Left kidney (tissue), 2 donors: Measurements from ENCODE around the gene TRAPPC4. TPM values are rescaled to one million over a fixed set of nuclear protein-coding genes. Genes with fewer than 3 reads are reported as not detected.
"Not testable (repeated sequence)": the region's sequence is repeated elsewhere in the genome, so short reads cannot be mapped to it uniquely, and the experiment has no call there.

Source experiments
- DNase-seq: peaks from one replicate; pipeline ENCODE4 v3.0.0-alpha.2; 2013
- polyA plus RNA-seq: library from polyadenylated mRNA; unstranded; fragments of 120-200 nt; gene quantifications from one replicate; pipeline ENCODE4 v1.2.1, GENCODE V29; 2013; ENCODE audit not compliant: insufficient read length

TRAPPC4 gene
- polyA plus RNA-seq, 1 donor: 87.6 TPM

DNA sequence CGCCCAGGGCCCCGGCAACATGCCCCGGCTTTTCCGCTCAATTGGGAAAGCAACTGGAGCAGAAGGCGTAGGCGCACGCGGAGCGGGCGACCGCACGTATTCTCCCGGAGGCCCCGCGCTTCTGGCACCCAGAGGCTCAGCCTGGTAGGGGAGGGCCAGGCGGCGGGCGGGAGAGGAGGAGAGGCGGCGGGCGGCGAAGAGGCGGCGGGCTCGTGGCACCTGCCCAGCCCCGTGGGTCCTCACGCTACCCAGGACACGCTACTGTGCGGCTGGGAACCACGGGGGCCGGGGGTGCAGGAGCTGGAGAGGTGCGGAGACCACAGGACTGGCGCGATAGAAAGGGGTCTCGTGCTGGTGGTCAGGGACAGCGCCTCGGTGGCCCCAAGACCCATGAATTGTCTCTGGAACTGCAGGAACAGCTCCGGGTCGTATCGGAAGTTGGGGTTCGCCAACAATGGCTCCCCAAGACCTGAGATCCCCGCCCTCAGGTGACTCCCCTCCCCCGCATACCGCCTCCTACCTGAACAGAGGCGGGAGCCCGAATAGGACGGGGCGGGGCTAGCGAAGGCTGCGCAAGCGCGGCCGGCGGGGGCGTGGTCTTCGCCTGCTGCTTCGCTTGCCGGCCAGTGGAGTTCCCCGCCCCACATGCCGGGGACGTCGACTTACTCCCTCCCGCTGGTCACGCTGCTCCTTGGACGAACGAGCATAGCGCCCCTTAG, 11.9 kb downstream of the TRAPPC4 start, which contains the start of gene SLC37A4:
TSS of gene SLC37A4 (minus strand) at position 549 of the 719 bp plus-strand sequence.
- DNase-seq: peak; percentile 96

- DNase-seq: no peak
Observed at GRCh38 chr11:119031912-119032280, 13.3 kb downstream of the TRAPPC4 start.

DNA sequence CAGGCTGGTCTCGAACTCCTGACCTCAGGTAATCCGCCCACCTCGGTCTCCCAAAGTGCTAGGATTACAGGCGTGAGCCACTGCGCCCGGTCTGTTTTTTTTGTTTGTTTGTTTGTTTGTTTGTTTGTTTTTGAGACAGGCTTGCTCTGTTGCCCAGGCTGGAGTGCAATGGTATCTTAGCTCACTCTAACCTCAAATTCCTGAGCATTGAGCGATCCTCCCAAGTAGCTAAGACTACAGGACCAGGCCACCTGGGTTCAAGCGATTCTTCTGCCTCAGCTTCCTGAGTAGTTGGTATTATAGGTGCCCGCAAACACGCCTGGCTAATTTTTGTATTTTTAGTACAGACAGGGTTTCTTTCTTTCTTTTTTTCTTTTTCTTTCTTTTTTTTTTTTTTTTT, 14.9 kb downstream of the TRAPPC4 start:
- not testable (repeated sequence) for DNase-seq

DNA sequence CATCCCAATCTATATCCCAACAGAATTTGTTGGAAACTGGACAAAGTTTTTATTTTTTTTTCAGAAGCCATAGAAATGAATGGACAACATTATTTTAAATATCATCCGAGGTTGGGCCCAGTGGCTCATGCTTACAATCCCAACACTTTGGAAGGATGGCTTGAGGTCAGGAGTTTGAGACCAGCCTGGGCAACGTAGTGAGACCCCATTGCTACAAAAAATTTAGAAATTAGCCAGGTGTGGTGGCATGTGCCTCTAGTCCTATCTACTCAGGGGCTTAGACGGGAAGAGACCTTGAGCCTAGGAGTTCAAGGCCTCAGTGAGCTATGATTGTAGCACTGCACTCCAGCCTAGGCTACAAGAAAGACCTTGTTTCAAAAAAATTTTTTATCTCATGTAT, 16.2 kb downstream of the TRAPPC4 start:
- DNase-seq: no peak

- no peak for DNase-seq
Observed at GRCh38 chr11:119038884-119039283, 20.3 kb downstream of the TRAPPC4 start.

DNA sequence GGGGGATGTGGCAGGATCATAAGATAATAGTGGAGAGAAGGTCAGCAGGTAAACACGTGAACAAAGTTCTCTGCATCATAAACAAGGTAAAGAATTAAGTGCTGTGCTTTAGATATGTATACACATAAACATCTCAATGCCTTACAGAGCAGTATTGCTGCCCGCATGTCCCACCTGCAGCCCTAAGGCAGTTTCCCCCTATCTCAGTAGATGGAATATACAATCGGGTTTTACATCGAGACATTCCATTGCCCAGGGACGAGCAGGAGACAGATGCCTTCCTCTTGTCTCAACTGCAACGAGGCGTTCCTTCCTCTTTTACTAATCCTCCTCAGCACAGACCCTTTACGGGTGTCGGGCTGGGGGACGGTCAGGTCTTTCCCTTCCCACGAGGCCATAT, 20.9 kb downstream of the TRAPPC4 start:
- DNase-seq: not testable (repeated sequence)

- no peak for DNase-seq
Observed at GRCh38 chr11:119041821-119042514, 23.4 kb downstream of the TRAPPC4 start.

DNA sequence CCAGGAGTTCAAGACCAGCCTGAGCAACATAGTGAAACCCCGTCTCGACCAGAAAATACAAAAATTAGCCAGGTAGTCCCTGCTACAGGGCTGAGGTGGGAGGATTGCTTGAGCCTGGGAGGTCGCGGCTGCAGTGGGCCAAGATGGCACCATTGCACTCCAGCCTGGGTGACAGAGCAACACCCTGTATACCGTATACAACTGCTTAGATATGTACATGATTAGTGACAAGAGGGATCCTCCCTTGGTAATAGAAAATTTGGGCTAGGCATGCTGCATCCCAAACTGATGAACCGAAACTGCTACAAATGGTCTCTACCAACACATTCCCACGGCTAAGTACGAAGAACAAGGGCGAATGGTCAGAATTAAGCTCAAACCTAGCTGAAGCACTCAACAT, 24.4 kb downstream of the TRAPPC4 start:
- no peak for DNase-seq

DNA sequence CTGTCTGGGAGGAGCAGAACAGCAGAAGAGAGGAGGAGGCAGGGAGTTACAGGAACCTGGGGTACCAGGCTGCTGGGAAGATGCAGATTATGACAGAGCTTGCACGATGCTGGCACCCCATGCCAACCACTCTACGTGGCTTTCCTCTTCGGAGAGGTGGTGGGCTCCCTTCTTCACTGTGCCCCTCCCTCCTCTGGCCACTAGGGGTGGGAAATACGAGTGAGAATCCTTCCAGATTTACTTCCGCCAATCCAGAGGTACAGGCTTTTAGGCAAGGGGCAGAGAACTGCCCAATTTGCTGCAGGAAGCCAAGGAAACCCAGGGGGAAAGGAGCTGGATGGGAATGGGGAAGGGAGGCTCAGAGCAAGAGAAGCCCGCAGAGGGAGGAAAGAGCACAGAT, 26.1 kb downstream of the TRAPPC4 start:
- no peak for DNase-seq

- DNase-seq: no peak
Observed at GRCh38 chr11:119046489-119046888, 27.9 kb downstream of the TRAPPC4 start.

GRCh38 chr11:119047205-119047604, 28.6 kb downstream of the TRAPPC4 start:
- DNase-seq: no peak

DNA sequence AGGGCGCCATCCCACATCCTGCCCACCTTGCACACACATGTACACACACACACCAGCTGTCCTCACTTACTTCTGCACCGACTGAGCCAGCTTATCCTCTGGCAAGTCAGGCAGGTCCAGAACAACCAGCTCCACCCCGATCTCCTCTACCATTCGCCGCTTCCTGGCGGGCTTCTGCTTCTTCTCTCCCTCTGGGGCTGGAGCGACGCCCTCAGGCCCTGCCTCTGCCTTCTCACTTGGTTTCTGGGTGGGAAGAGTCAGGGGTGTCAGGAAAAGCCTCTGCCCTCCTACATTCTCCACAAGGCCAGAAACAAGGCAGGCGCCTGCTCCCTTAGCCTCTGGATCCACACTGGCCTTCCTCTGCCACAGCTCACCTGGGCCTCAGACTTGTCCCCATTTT, 30.1 kb downstream of the TRAPPC4 start:
- DNase-seq: no peak

DNA sequence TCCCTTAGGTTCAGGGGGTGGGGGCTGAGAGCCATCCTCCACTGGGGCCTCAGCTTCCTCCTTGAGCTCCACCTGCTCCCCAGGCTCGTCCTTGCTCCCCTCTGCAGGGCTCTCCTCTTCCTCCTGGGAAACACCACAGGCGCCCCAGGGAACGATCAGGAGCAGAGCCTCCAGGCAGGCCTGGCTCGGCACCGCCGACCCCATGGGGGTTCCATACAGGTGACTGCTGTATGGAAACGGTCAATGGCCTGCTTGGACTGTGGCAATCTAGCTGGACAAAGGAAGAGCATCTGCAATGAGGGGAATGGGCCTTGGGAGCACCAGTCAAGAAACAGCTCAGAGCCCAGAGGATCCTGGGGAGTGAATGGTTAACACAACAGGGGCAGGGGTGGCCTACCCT, 30.5 kb downstream of the TRAPPC4 start:
- DNase-seq: no peak

DNA sequence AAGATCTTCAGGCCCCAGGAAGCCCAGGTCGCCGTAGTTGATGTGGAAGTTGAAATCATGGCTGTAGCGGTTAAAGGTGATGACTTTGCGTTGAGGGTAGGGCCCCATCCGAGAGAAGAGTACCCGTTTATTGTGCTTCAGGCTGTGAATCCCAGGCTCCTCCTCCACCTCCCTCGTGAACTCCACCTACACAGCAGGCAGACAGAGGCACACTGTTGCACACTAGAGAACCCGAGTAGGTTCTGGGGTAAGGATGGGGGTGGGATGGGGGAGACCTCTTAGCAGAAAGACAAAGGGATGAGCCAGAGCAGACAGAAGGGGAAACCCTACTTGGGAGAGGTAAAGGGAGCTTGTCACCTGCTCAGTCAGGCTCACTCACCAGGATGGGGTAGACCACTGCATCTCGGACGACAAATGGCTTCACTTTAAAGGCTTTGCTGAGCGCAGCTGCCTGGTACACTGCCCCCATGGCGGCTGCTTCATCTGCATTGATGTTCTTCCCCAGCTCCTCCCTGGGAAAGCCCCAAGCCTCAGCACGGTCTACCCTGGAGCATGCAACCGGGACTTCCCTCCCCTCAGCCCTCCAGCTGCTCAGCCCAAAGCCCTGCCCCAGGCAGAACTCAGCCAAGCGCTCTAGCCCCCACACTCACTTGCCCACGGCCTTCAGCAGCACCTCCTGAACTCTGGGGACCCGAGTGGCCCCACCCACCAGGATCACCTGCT, 33.0 kb downstream of the TRAPPC4 start:
- no peak for DNase-seq

GRCh38 chr11:119052163-119052814, 33.7 kb downstream of the TRAPPC4 start:
- DNase-seq: no peak

GRCh38 chr11:119054418-119054817, 35.9 kb downstream of the TRAPPC4 start:
- DNase-seq: no peak

GRCh38 chr11:119055901-119056300, 37.3 kb downstream of the TRAPPC4 start:
- no peak for DNase-seq

GRCh38 chr11:119056421-119056999, 37.9 kb downstream of the TRAPPC4 start:
- no peak for DNase-seq

- peak; percentile 96 for DNase-seq
Observed at GRCh38 chr11:119057000-119057769, 38.6 kb downstream of the TRAPPC4 start, which contains the start of gene HYOU1. Gene HYOU1 (minus strand): TSS chr11:119057205. CDS start chr11:119056160, 1,045 bp downstream.

DNA sequence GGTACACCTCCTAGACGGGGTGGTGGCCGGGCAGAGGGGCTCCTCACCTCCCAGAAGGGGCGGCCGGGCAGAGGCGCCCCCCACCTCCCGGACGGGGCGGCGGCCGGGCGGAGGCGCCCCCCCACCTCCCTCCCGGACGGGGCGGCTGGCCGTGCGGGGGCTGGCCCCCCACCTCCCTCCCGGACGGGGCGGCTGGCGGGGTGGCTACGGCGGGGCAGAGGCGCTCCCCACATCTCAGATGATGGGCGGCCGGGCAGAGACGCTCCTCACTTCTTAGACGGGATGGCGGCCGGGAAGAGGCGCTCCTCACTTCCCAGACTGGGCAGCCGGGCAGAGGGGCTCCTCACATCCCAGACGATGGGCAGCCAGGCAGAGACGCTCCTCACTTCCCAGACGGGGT, 40.6 kb downstream of the TRAPPC4 start:
- not testable (repeated sequence) for DNase-seq

DNA sequence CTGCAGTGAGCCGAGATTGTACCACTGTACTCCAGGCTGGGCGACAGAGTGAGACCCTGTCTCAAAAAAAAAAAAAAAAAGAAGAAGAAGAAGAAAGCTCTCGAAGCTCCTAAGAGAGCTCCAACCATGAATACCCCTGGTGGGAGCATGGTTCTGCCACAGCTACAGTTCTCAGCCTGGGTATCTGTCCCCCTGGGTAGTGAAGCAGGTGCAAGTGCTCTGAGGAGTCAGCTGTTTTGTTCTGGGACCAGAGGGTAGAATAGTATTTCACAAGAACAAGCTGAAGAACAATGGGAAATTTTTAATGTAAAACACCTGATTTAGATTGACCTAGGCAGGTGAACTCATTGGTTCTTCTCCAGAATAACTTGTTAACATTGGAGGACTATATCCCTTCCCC, 42.7 kb downstream of the TRAPPC4 start:
- DNase-seq: no peak
